ENCODE measurements around the gene CACNA1G. TPM values are rescaled to one million over a fixed set of nuclear protein-coding genes. Genes with fewer than 3 reads are reported as not detected.

CACNA1G gene
- total RNA-seq, 6 donors from 2014 or later: under 0.01 to 0.37 (median 0.11) TPM; not detected in 2

DNA sequence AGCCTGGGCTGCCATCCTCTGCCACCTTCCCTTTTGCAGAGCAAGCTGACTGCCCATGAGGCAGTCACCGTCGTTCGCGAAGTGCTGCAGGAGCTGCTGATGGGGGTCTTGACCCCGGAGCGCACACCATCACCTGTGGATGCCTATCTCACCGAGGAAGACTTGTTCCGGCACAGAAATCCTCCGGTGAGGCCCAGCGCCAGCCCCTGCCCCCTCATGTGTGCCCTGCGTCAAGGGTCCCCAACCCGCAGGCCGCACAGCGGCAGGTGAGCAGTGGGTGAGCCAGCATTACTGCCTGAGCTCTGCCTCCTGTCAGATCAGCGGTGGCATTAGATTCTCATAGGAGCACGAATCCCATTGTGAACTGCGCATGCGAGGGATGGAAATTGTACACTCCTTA lies 35.7 kb upstream of the CACNA1G start:
- TF ChIP-seq CTCF (IDR thresholded peaks at IDR 0.05) (no peak), EP300 (IDR thresholded peaks at IDR 0.05) (no peak)
- ATAC-seq (ENCODE audit: low FRiP score in 2 of 2): no peak
- DNase-seq: peak in 1 of 2 donors; percentile 72
- Histone ChIP-seq H3K27ac (no peak overlapping the region), H3K4me3 (no peak overlapping the region), H3K27me3 (no peaks in the 10 kb centered on the region), H3K36me3 (no peaks in the 10 kb centered on the region), H3K9me3 (no peaks in the 10 kb centered on the region), H3K4me1 (no peaks in the 10 kb centered on the region)
- WGBS, 2 donors: 87 to 89% methylated on average over 8 to 18 of the region's 18 CpGs

- DNase-seq: no peak
- 65 to 69% methylated on average over 4 of the region's 5 CpGs for WGBS, 2 donors
- peaks cover 3 to 4% (median 4%) of the 10 kb centered on the region in 4 donors for H3K4me1 ChIP-seq
- H3K27me3 ChIP-seq: peaks cover 0 to 2% (median 0%) of the 10 kb centered on the region in 4 donors
- no peak for ATAC-seq (ENCODE audit: low FRiP score in 2 of 2)
- TF ChIP-seq CTCF (IDR thresholded peaks at IDR 0.05): no peak
- no peak for TF ChIP-seq EP300 (IDR thresholded peaks at IDR 0.05)
- H3K4me3 ChIP-seq: no peak overlapping the region
- H3K9me3 ChIP-seq: no peaks in the 10 kb centered on the region
- no peak overlapping the region for H3K27ac ChIP-seq
- H3K36me3 ChIP-seq: no peaks in the 10 kb centered on the region
Observed at GRCh38 chr17:50527155-50527762, 33.3 kb upstream of the CACNA1G start.

DNA sequence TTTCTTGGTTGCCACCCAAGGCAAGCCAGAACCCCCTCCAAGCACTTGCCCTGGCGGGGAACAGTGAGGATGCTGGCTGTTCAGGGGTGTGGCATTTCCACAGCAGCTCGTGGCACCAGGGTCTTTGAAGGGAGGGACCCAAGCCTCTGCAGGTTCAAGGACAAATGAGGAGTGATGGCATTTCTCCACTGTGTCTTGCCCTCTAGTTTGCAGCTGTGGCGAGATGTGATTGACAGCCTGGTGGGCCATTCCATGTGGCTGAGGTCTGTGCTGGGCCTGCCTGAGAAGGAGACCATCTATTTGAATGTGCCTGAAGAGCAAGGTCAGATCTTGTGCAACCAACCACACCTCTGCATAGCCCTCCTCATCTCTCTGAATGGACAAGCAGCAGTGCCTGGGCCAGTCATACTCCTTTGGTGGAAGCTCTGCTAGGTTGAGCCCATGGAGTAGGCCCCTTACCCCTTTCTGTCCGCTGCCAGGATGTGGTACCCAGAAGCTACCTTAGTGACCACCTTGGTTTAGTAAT lies 32.5 kb upstream of the CACNA1G start:
- DNase-seq: no peak
- Histone ChIP-seq H3K36me3 (no peaks in the 10 kb centered on the region), H3K4me1 (peaks cover 7 to 12% (median 10%) of the 10 kb centered on the region in 4 donors), H3K27me3 (peaks cover 0 to 10% (median 3%) of the 10 kb centered on the region in 4 donors), H3K4me3 (no peak overlapping the region), H3K9me3 (no peaks in the 10 kb centered on the region), H3K27ac (no peak overlapping the region)
- TF ChIP-seq EP300 (IDR thresholded peaks at IDR 0.05) (no peak), CTCF (IDR thresholded peaks at IDR 0.05) (no peak), POLR2A (IDR thresholded peaks at IDR 0.05) (no peak), POLR2AphosphoS5 (IDR thresholded peaks at IDR 0.05) (no peak)
- 42 to 70% methylated on average over 2 to 4 of the region's 4 CpGs for WGBS, 2 donors
- no peak for ATAC-seq (ENCODE audit: low FRiP score in 2 of 2)

DNA sequence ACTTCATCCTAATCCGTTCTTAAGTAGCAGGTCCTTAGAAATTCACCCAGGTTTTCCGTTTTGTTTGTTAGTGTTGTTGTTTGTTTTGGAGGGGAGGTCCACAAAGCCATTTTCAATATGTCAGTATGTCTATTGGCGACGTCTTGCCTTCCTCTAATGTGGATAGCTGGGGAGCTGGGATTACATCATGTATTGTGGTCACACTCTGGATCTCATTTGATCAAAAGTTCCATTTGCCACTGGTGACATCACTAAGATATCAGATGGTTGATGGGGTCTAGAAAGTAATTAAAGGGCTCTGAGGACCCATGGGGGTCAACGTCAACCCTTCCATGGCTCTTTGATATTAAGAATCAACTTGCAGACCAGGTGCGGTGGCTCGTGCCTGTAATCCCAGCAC lies 30.7 kb upstream of the CACNA1G start:
- ATAC-seq (ENCODE audit: low FRiP score in 2 of 2) (no peak), DNase-seq (no peak)
- peaks cover 14 to 28% (median 26%) of the 10 kb centered on the region in 4 donors for H3K4me1 ChIP-seq
- no peak overlapping the region for H3K27ac ChIP-seq
- no peaks in the 10 kb centered on the region for H3K36me3 ChIP-seq
- no peaks in the 10 kb centered on the region for H3K9me3 ChIP-seq
- TF ChIP-seq POLR2A (IDR thresholded peaks at IDR 0.05) (no peak), POLR2AphosphoS5 (IDR thresholded peaks at IDR 0.05) (no peak), EP300 (IDR thresholded peaks at IDR 0.05) (no peak), CTCF (IDR thresholded peaks at IDR 0.05) (no peak)
- WGBS, 2 donors: 91 to 94% methylated on average over 7 of the region's 7 CpGs
- peaks cover 0 to 14% (median 6%) of the 10 kb centered on the region in 4 donors for H3K27me3 ChIP-seq
- H3K4me3 ChIP-seq: no peak overlapping the region
